ENCODE measurements around the gene KIAA0930. TPM values are rescaled to one million over a fixed set of nuclear protein-coding genes. Genes with fewer than 3 reads are reported as not detected.

Gene KIAA0930
- total and polyA plus RNA-seq, 2 experiments from 2014 or later, result 15.0 to 78.6 TPM

DNA sequence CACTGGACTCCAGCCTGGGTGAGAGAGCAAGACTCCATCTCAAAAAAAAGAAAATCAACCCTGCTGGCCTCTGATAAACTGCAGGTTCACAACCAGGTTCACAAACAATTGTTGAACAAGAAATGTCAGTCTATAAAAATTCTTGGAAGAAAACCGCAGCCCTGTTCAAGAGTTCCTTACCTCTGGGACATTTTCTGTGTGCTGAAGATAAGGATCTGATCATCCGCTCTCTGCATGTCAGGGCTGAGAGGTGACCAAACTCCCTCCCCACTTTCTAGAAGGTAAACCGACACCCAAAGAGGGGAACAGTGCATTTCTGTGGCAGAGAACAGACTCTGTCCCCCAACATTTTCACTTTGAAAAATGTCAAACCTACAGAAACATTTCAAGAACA is 39.9 kb upstream of the KIAA0930 start (continued):
- no peak for TF ChIP-seq JUNB (IDR thresholded peaks at IDR 0.05; ENCODE audit: unreplicated experiment)
- no peak for TF ChIP-seq POLR2AphosphoS5 (IDR thresholded peaks at IDR 0.05; ENCODE audit: low read depth)
- no peak for TF ChIP-seq STAT1 (IDR thresholded peaks at IDR 0.05; ENCODE audit: unreplicated experiment)

DNA sequence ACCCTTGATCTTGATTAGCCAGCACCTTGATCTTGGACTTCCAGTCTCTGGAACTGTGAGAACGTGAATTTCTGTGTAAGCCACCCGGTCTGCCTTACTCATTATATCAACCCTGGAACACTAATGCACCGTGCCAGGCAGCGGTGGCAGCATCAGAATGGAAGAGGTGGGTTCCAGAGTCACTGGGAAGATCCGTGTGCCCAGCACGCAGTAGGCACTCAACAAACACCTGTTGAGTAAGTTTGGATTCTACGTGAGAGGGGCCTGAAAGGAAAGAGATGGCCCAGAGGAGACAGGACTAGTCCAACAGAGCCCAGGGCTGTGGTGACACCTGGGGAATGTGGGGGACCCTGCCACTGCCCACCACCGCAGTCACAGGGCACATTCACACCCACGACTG is 37.4 kb upstream of the KIAA0930 start:
- Histone ChIP-seq H4K20me1 (replicated peaks; ENCODE audit: insufficient read depth) (no peaks in the 10 kb centered on the region), H3K4me3 (no peak overlapping the region), H3K4me2 (no peak overlapping the region), H3K9me2 (ENCODE audit: insufficient read depth) (no peaks in the 10 kb centered on the region), H3K27me3 (ENCODE audit: insufficient read depth) (0 out of 2 replicates have a peak, but pooled peaks cover 3% of the 10 kb centered on the region), H3K36me3 (ENCODE audit: insufficient read depth) (no peaks in the 10 kb centered on the region), H3F3A (replicated peaks; ENCODE audit: low read depth) (no peaks in the 10 kb centered on the region), H2AFZ (no peak overlapping the region), H3K27ac (ENCODE audit: low read depth) (no peak overlapping the region), H3K79me2 (replicated peaks; ENCODE audit: insufficient read depth) (no peaks in the 10 kb centered on the region), H3K4me1 (ENCODE audit: insufficient read depth) (no peaks in the 10 kb centered on the region)
- H3K36me3 Mint-ChIP-seq (ENCODE audit: low read depth), result no peaks in the 10 kb centered on the region
- no peak overlapping the region for H3K4me3 Mint-ChIP-seq
- TF ChIP-seq POLR2AphosphoS5 (IDR thresholded peaks at IDR 0.05; ENCODE audit: low read depth), result no peak
- no peak for TF ChIP-seq ZNF114 (CRISPR knock-in tag; IDR thresholded peaks at IDR 0.05)
- TF ChIP-seq JUNB (IDR thresholded peaks at IDR 0.05; ENCODE audit: unreplicated experiment), result no peak
- no peak for TF ChIP-seq CREB1 (CRISPR knock-in tag; IDR thresholded peaks at IDR 0.05; ENCODE audit: low read depth)
- no peak for TF ChIP-seq ZNF331 (CRISPR knock-in tag; IDR thresholded peaks at IDR 0.05; ENCODE audit: low read depth)
- no peak for TF ChIP-seq ZNF462 (CRISPR knock-in tag; IDR thresholded peaks at IDR 0.05)
- TF ChIP-seq, protein P1, sequence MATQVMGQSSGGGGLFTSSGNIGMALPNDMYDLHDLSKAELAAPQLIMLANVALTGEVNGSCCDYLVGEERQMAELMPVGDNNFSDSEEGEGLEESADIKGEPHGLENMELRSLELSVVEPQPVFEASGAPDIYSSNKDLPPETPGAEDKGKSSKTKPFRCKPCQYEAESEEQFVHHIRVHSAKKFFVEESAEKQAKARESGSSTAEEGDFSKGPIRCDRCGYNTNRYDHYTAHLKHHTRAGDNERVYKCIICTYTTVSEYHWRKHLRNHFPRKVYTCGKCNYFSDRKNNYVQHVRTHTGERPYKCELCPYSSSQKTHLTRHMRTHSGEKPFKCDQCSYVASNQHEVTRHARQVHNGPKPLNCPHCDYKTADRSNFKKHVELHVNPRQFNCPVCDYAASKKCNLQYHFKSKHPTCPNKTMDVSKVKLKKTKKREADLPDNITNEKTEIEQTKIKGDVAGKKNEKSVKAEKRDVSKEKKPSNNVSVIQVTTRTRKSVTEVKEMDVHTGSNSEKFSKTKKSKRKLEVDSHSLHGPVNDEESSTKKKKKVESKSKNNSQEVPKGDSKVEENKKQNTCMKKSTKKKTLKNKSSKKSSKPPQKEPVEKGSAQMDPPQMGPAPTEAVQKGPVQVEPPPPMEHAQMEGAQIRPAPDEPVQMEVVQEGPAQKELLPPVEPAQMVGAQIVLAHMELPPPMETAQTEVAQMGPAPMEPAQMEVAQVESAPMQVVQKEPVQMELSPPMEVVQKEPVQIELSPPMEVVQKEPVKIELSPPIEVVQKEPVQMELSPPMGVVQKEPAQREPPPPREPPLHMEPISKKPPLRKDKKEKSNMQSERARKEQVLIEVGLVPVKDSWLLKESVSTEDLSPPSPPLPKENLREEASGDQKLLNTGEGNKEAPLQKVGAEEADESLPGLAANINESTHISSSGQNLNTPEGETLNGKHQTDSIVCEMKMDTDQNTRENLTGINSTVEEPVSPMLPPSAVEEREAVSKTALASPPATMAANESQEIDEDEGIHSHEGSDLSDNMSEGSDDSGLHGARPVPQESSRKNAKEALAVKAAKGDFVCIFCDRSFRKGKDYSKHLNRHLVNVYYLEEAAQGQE (IDR thresholded peaks at IDR 0.05; ENCODE audit: unreplicated experiment), result no peak
- no peak for TF ChIP-seq STAT1 (IDR thresholded peaks at IDR 0.05; ENCODE audit: unreplicated experiment)
- TF ChIP-seq EZH2phosphoT487 (IDR thresholded peaks at IDR 0.05; ENCODE audit: unreplicated experiment), result no peak
- TF ChIP-seq ETS1 (IDR thresholded peaks at IDR 0.05), result no peak
- no peak for TF ChIP-seq EZH2 (IDR thresholded peaks at IDR 0.05; ENCODE audit: low read depth, unreplicated experiment)
- TF ChIP-seq CTCF (conservative IDR thresholded peaks at IDR 0.05; ENCODE audit: low read depth in 2 of 2), result no peak
- no peak for TF ChIP-seq NANOG (IDR thresholded peaks at IDR 0.05; ENCODE audit: borderline replicate concordance)
- H3K9me3 Mint-ChIP-seq, result no peaks in the 10 kb centered on the region
- H3K27ac Mint-ChIP-seq, result no peak overlapping the region
- no peak for DNase-seq (ENCODE audit: low spot score)
- peaks cover 9% of the 10 kb centered on the region for H3K27me3 Mint-ChIP-seq (ENCODE audit: insufficient read depth, low read depth, poor library complexity)
- ATAC-seq, result no peak
- no peaks in the 10 kb centered on the region; the same call in 2 of the 3 replicates for H3K4me1 Mint-ChIP-seq

Data from GM23338 (cell line).